RCC 7860 (cell line): ENCODE measurements around the gene SF1.

ENCODE experiments used
- DNase-seq: peaks from one replicate; pipeline ENCODE4 v3.0.0-alpha.2; 2015; ENCODE audit warnings: low spot score
- FAIRE-seq: peaks from 2 replicates; lab custom pipeline; 2012; peaks lifted over from hg19 to GRCh38; lab: Jason Lieb, UNC

Gene SF1

DNA sequence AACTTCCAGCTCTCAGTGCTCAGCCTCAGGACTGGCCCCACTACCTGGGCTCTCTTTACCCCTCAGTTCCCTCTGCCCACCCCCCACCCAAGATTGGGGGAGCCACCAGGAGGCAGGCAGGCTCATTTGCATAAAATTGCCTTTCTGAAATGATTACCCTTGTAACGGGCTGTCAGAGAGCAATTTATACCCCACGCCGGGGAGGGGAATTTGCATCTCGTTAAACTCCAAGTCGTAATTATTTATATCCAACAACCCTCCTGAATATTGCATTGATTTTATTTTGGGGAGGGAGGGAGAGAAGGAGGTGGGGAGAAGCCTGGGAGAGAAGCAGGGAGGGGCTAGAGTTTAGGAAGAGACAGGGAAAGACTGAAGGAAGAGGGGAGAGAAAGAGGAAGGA is 63.7 kb downstream of the SF1 start:
- DNase-seq (no peak), FAIRE-seq (no peak)
